IMR-90 (cell line): ENCODE results near the gene PLEK2. TPM values are rescaled to one million over a fixed set of nuclear protein-coding genes. Genes with fewer than 3 reads are reported as not detected.

ENCODE experiments used
- microRNA-seq, 2 experiments: library from miRNA; stranded (forward) in 1 of 2; unstranded in 1 of 2; fragments of 10-50 nt in 1 of 2; fragments of <30 nt in 1 of 2; gene quantifications in 1 of 2; microRNA quantifications in 1 of 2; one replicate each; pipeline versions ENCODE3 to v1.1.0; 2013 to 2020; ENCODE audit not compliant: insufficient read depth in 1 of 2, insufficient read length in 1 of 2, unreplicated experiment in 1 of 2
- polyA plus RNA-seq, 3 experiments: library from polyadenylated mRNA; depleted of rRNA; stranded (reverse); fragments of >200 nt; gene quantifications; 2 replicates each; pipeline ENCODE4 v1.2.3, GENCODE V29; 2012; ENCODE audit warnings: low replicate concordance in 1 of 3
- small RNA-seq, 5 experiments: library from RNA; depleted of rRNA; stranded (forward); fragments of <200 nt; gene quantifications; one replicate each; pipeline ENCODE3, GENCODE V24; 2012
- total RNA-seq: library from RNA; depleted of rRNA; stranded (reverse); fragments of >200 nt; gene quantifications from 2 replicates; pipeline ENCODE4 v1.2.3, GENCODE V29; 2012; rRNA removed

PLEK2 gene
- total and polyA plus RNA-seq, 2 of the 4 experiments (the other 2 are of a cell fraction): 1.7 to 2.5 TPM

Small RNAs within 50 kb of the gene (microRNA-seq; reads per million reads assigned to microRNA genes)
- gene MIR5694 (ENCODE audit: insufficient read depth in 1 of 2, insufficient read length in 1 of 2, unreplicated experiment in 1 of 2): 0 reads per million in 2 experiments
- gene RF00019 (ENCODE audit: insufficient read depth, insufficient read length): not detected

Small RNAs within 50 kb of the gene (small RNA-seq; reads per million reads assigned to genes)
- gene MIR5694 (0 reads per million in 5 experiments), gene RF00019 (0 reads per million in 5 experiments)

Other genes with a start within 250 kb of the PLEK2 start
- not detected in 2 replicates for gene GARIN2, start 222.7 kb downstream of the PLEK2 start, total RNA-seq
- not detected in 2 replicates for gene GARIN2, start 222.7 kb downstream of the PLEK2 start, polyA plus RNA-seq (2012; rRNA removed)
- gene PALS1, start 170.7 kb downstream of the PLEK2 start, total RNA-seq: 40.1 and 63.0 TPM in 2 replicates
- 14.4 and 17.7 TPM in 2 replicates for gene PALS1, start 170.7 kb downstream of the PLEK2 start, polyA plus RNA-seq (2012; rRNA removed)
- 113 and 167 TPM in 2 replicates for gene ATP6V1D, start 52.4 kb downstream of the PLEK2 start, total RNA-seq
- 47.3 and 54.5 TPM in 2 replicates for gene ATP6V1D, start 52.4 kb downstream of the PLEK2 start, polyA plus RNA-seq (2012; rRNA removed)
- gene EIF2S1, start 51.8 kb downstream of the PLEK2 start, total RNA-seq: 125 and 360 TPM in 2 replicates
- 51.3 and 57.9 TPM in 2 replicates for gene EIF2S1, start 51.8 kb downstream of the PLEK2 start, polyA plus RNA-seq (2012; rRNA removed)
- gene TMEM229B, start 76.6 kb upstream of the PLEK2 start, total RNA-seq: under 0.01 TPM in 1 of 2 replicates, not detected in the other
- gene TMEM229B, start 76.6 kb upstream of the PLEK2 start, polyA plus RNA-seq (2012; rRNA removed): 0.06 TPM in 1 of 2 replicates, not detected in the other
- under 0.01 TPM in 2 replicates for gene PLEKHH1, start 121.1 kb upstream of the PLEK2 start, total RNA-seq
- 0.34 and 0.37 TPM in 2 replicates for gene PLEKHH1, start 121.1 kb upstream of the PLEK2 start, polyA plus RNA-seq (2012; rRNA removed)
- gene PIGH, start 188.1 kb upstream of the PLEK2 start, total RNA-seq: 6.7 and 7.9 TPM in 2 replicates
- 13.5 and 23.1 TPM in 2 replicates for gene PIGH, start 188.1 kb upstream of the PLEK2 start, polyA plus RNA-seq (2012; rRNA removed)
- gene ARG2, start 207.8 kb upstream of the PLEK2 start, total RNA-seq: 2.2 and 2.5 TPM in 2 replicates
- gene ARG2, start 207.8 kb upstream of the PLEK2 start, polyA plus RNA-seq (2012; rRNA removed): 1.1 and 1.3 TPM in 2 replicates